ENCODE measurements around the gene FBXL7. TPM values are rescaled to one million over a fixed set of nuclear protein-coding genes. Genes with fewer than 3 reads are reported as not detected.

FBXL7 gene
- total and polyA plus RNA-seq, 4 donors = 0.24 to 1.4 (median 1.2) TPM

DNA sequence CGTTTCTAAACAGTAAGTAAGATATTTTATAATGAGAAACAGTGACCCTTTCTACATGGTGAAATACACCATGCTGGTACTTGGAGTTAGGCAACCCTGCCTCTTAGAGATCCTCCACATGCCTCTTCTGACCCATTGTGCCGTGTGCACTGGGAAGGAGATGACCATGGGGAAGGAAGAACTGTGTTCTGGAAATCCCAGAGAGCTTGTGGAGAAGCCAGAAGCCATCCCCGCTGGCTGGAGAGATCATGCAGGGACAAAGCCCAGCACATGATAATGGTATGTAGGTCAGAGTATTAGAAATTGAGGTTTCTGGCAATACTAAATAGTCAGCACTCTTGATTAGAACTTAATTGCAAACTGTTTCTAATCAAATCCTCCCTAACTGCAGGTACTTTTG, 307.3 kb downstream of the FBXL7 start:
- H3K4me1 ChIP-seq (ENCODE audit: control insufficient read depth in 4 of 4, insufficient read depth in 4 of 4, low read length in 3 of 4) = no peaks in the 10 kb centered on the region
- no peak overlapping the region for H3K4me3 ChIP-seq (ENCODE audit: low read depth in 1 of 3, low read length in 3 of 3)
- TF ChIP-seq YY1 (IDR thresholded peaks at IDR 0.05) (no peak), RAD21 (IDR thresholded peaks at IDR 0.05) (no peak), FOXA1 (IDR thresholded peaks at IDR 0.05) (no peak), NR2F2 (IDR thresholded peaks at IDR 0.05) (no peak), EGR1 (IDR thresholded peaks at IDR 0.05; ENCODE audit: low read depth in 2 of 2) (no peak), RXRA (IDR thresholded peaks at IDR 0.05) (no peak), HNF4A (conservative IDR thresholded peaks at IDR 0.05) (no peak), SP1 (IDR thresholded peaks at IDR 0.05) (no peak), REST (IDR thresholded peaks at IDR 0.05) (no peak), GABPA (IDR thresholded peaks at IDR 0.05 in 1 of 2, conservative IDR thresholded peaks at IDR 0.05 in 1 of 2) (no peak), MAX (IDR thresholded peaks at IDR 0.05) (no peak), FOXA2 (IDR thresholded peaks at IDR 0.05) (no peak), TAF1 (conservative IDR thresholded peaks at IDR 0.05) (no peak), JUND (IDR thresholded peaks at IDR 0.05) (no peak), HNF4G (IDR thresholded peaks at IDR 0.05) (no peak), ATF3 (IDR thresholded peaks at IDR 0.05) (no peak)
- TF ChIP-seq, protein P1, sequence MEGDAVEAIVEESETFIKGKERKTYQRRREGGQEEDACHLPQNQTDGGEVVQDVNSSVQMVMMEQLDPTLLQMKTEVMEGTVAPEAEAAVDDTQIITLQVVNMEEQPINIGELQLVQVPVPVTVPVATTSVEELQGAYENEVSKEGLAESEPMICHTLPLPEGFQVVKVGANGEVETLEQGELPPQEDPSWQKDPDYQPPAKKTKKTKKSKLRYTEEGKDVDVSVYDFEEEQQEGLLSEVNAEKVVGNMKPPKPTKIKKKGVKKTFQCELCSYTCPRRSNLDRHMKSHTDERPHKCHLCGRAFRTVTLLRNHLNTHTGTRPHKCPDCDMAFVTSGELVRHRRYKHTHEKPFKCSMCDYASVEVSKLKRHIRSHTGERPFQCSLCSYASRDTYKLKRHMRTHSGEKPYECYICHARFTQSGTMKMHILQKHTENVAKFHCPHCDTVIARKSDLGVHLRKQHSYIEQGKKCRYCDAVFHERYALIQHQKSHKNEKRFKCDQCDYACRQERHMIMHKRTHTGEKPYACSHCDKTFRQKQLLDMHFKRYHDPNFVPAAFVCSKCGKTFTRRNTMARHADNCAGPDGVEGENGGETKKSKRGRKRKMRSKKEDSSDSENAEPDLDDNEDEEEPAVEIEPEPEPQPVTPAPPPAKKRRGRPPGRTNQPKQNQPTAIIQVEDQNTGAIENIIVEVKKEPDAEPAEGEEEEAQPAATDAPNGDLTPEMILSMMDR (IDR thresholded peaks at IDR 0.05; ENCODE audit: low read depth, low read length, missing input control) = no peak
- TF ChIP-seq, protein P2, sequence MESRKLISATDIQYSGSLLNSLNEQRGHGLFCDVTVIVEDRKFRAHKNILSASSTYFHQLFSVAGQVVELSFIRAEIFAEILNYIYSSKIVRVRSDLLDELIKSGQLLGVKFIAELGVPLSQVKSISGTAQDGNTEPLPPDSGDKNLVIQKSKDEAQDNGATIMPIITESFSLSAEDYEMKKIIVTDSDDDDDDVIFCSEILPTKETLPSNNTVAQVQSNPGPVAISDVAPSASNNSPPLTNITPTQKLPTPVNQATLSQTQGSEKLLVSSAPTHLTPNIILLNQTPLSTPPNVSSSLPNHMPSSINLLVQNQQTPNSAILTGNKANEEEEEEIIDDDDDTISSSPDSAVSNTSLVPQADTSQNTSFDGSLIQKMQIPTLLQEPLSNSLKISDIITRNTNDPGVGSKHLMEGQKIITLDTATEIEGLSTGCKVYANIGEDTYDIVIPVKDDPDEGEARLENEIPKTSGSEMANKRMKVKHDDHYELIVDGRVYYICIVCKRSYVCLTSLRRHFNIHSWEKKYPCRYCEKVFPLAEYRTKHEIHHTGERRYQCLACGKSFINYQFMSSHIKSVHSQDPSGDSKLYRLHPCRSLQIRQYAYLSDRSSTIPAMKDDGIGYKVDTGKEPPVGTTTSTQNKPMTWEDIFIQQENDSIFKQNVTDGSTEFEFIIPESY (IDR thresholded peaks at IDR 0.05) = no peak
- no peak overlapping the region for H3K27ac ChIP-seq (ENCODE audit: low read depth in 1 of 2, low read length in 2 of 2)
- H3K36me3 ChIP-seq (ENCODE audit: control insufficient read depth in 4 of 4, insufficient read depth in 3 of 4, low read depth in 1 of 4, low read length in 3 of 4) = no peaks in the 10 kb centered on the region
- H3K9ac ChIP-seq (ENCODE audit: low read depth in 1 of 2, low read length in 2 of 2) = no peak overlapping the region
- no peaks in the 10 kb centered on the region for H3K27me3 ChIP-seq (ENCODE audit: control insufficient read depth in 4 of 4, insufficient read depth in 4 of 4, low read length in 3 of 4)
- peaks cover 0 to 4% (median 2%) of the 10 kb centered on the region in 4 donors for H3K9me3 ChIP-seq (ENCODE audit: control insufficient read depth in 4 of 4, low read length in 3 of 4)
- 77% methylated on average over 3 of the region's 3 CpGs for WGBS
- no peak for DNase-seq (ENCODE audit: low spot score)

Data from liver (tissue), 9 donors.